BLaER1 (cell line): ENCODE measurements around the gene TRAPPC2L.

Experiments
- H3K27ac ChIP-seq: shearing (Covaris generic); formaldehyde crosslinking; 2 replicates; pipeline ENCODE4 v1.8.1; 2022
- H3K27me3 ChIP-seq: shearing (Covaris generic); formaldehyde crosslinking; 2 replicates; pipeline ENCODE4 v1.8.1; 2022
- H3K36me3 ChIP-seq: shearing (Covaris generic); formaldehyde crosslinking; 2 replicates; pipeline ENCODE4 v1.8.1; 2022
- H3K4me1 ChIP-seq: shearing (Covaris generic); formaldehyde crosslinking; 2 replicates; pipeline ENCODE4 v1.8.1; 2022
- H3K4me2 ChIP-seq: shearing (Covaris generic); formaldehyde crosslinking; 2 replicates; pipeline ENCODE4 v1.8.1; 2022
- H3K4me3 ChIP-seq: shearing (Covaris generic); formaldehyde crosslinking; 2 replicates; pipeline ENCODE4 v1.8.1; 2022
- H3K9ac ChIP-seq: shearing (Covaris generic); formaldehyde crosslinking; 2 replicates; pipeline ENCODE4 v1.8.1; 2022
- H3K9me3 ChIP-seq: shearing (Covaris generic); formaldehyde crosslinking; 2 replicates; pipeline ENCODE4 v1.8.1; 2022
- H4K20me1 ChIP-seq: shearing (Covaris generic); formaldehyde crosslinking; 2 replicates; pipeline ENCODE4 v1.8.1; 2022
- Cebpa-rat ChIP-seq: shearing (Covaris generic); IDR thresholded peaks from 2 replicates; pipeline ENCODE4 v1.8.1; 2022

TRAPPC2L gene

DNA sequence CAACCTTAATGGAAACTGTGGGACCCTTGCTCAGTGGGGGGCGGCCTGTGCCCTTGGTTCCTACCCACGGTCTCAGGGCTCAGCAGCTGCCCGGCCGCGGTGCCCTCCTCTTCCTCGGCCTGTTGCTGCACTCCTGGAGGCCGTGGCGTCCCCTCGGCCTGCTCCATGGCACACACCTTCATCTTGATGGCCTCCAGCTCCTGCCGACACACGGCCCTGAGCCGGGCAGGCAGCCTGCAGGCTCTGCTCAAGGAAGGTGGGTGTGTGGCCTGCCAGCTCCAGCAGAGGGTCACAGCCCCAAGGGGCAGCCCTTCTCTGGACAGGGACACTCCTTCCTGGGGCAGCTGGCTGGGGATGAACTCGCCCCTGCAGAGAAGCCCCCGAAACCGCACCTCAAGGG, 8.8 kb downstream of the TRAPPC2L start:
- Histone ChIP-seq H3K4me1 (peaks cover 74% of the 10 kb centered on the region), H3K4me3 (no peak overlapping the region), H3K9ac (no peak overlapping the region), H3K36me3 (peaks cover 29% of the 10 kb centered on the region), H3K4me2 (peak overlapping the region; percentile 65), H3K27ac (no peak overlapping the region), H3K27me3 (peaks cover 23% of the 10 kb centered on the region), H3K9me3 (no peaks in the 10 kb centered on the region), H4K20me1 (peaks cover 29% of the 10 kb centered on the region)
- TF ChIP-seq Cebpa-rat: no peak

- H3K27me3 ChIP-seq: peaks cover 29% of the 10 kb centered on the region
These were observed 9.4 kb downstream of the TRAPPC2L start, which contains the start of gene PABPN1L for GRCh38 chr16:88866151-88866920. TSS of gene PABPN1L (minus strand) at chr16:88866660. CDS start at chr16:88866606, 54 bp downstream.

GRCh38 chr16:88867581-88868246, 10.8 kb downstream of the TRAPPC2L start:
- no peaks in the 10 kb centered on the region for H3K9me3 ChIP-seq
- peaks cover 35% of the 10 kb centered on the region for H4K20me1 ChIP-seq
- no peak overlapping the region for H3K27ac ChIP-seq
- peak overlapping the region; percentile 65; the same call in 1 of the 2 replicates for H3K4me2 ChIP-seq
- H3K9ac ChIP-seq: no peak overlapping the region
- peaks cover 9% of the 10 kb centered on the region; the same call in 1 of the 2 replicates for H3K36me3 ChIP-seq
- TF ChIP-seq Cebpa-rat: no peak
- H3K4me1 ChIP-seq: peaks cover 75% of the 10 kb centered on the region
- no peak overlapping the region for H3K4me3 ChIP-seq
- peaks cover 35% of the 10 kb centered on the region for H3K27me3 ChIP-seq

More at GRCh38 chr16:88866151-88866920, 9.4 kb downstream of the TRAPPC2L start, which contains the start of gene PABPN1L:
- Histone ChIP-seq H3K4me2 (peak within 1 kb of the TSS; percentile 65), H3K36me3 (peaks cover 23% of the 10 kb centered on the region), H3K4me1 (peaks cover 74% of the 10 kb centered on the region), H4K20me1 (peaks cover 29% of the 10 kb centered on the region), H3K9me3 (no peaks in the 10 kb centered on the region), H3K4me3 (no peak within 1 kb of the TSS), H3K9ac (no peak within 1 kb of the TSS), H3K27ac (no peak within 1 kb of the TSS)
- TF ChIP-seq Cebpa-rat: no peak

- Histone ChIP-seq H3K9ac (no peak overlapping the region), H3K4me3 (no peak overlapping the region), H4K20me1 (peaks cover 49% of the 10 kb centered on the region), H3K36me3 (peaks cover 5% of the 10 kb centered on the region; the same call in 1 of the 2 replicates), H3K4me1 (peaks cover 63% of the 10 kb centered on the region), H3K4me2 (no peak overlapping the region), H3K27me3 (peaks cover 35% of the 10 kb centered on the region), H3K9me3 (no peaks in the 10 kb centered on the region), H3K27ac (no peak overlapping the region)
- TF ChIP-seq Cebpa-rat: no peak
These were observed 12.2 kb downstream of the TRAPPC2L start for GRCh38 chr16:88868974-88869672.

DNA sequence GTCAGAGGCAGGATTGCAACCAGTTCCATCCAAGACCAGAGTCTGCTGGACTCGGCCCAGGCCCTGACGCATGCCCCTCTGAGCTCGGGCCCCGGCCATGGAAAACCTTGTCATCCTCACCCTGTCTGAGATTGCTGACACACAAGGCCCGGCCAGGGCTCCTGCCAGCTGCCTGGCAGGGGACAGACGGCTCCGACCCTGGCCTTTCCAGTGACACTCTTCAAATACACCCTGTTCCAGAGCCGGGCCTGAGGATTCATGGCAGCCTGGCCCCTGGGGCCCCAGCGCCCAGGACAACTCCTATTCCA, 12.7 kb downstream of the TRAPPC2L start:
- peaks cover 54% of the 10 kb centered on the region for H4K20me1 ChIP-seq
- peaks cover 10% of the 10 kb centered on the region; the same call in 1 of the 2 replicates for H3K36me3 ChIP-seq
- H3K4me2 ChIP-seq: no peak overlapping the region
- H3K27ac ChIP-seq: no peak overlapping the region
- TF ChIP-seq Cebpa-rat: no peak
- H3K27me3 ChIP-seq: peaks cover 35% of the 10 kb centered on the region
- H3K9ac ChIP-seq: no peak overlapping the region
- peaks cover 58% of the 10 kb centered on the region for H3K4me1 ChIP-seq
- no peak overlapping the region for H3K4me3 ChIP-seq
- H3K9me3 ChIP-seq: no peaks in the 10 kb centered on the region

DNA sequence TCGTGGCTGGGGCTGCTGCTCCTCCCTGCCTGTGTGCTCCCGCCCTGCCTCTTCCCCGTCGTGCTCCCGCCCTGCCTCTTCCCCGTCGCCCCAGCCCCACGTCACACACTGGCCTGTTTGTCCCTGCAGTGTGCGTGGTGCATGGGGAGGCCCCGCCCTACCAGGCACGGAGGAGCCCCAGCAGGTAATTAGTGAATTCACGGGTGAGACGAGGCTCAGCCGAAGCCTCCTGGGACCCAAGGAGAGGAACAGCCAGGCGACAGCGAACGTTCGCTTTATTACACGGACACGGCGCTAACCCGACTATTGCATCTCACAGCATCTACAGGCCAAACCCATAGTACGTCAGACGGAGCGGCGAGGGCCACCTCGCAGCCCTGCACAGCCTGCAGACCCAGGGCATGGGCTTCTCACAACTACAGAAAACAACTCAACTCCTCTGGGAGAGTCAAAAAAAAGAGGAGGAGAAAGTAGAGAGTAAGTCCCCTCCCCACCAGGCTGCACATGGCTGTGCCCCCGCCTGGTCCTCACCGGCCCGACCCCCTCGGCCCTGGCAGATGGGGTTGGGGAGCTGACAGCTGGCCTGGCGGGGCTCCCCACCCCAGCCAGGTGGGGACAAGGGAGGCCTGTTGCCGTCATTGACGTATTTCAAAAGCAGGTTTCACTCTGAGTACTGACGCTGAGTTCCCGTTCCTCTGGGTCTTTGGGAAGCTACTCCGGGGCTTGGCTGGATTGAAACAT, 13.9 kb downstream of the TRAPPC2L start:
- peaks cover 20% of the 10 kb centered on the region for H3K36me3 ChIP-seq
- H3K27ac ChIP-seq: no peak overlapping the region
- H3K27me3 ChIP-seq: peaks cover 35% of the 10 kb centered on the region
- H3K4me2 ChIP-seq: peak overlapping the region; percentile 77
- no peaks in the 10 kb centered on the region for H3K9me3 ChIP-seq
- H3K9ac ChIP-seq: no peak overlapping the region
- TF ChIP-seq Cebpa-rat: no peak
- H3K4me3 ChIP-seq: 0 out of 2 replicates have a peak overlapping the region, but pooled peaks have one; percentile 18
- H3K4me1 ChIP-seq: peaks cover 55% of the 10 kb centered on the region
- peaks cover 65% of the 10 kb centered on the region for H4K20me1 ChIP-seq

- no peak for TF ChIP-seq Cebpa-rat
- Histone ChIP-seq H3K4me3 (0 out of 2 replicates have a peak overlapping the region, but pooled peaks have one; percentile 18), H3K4me1 (peaks cover 50% of the 10 kb centered on the region), H3K9me3 (no peaks in the 10 kb centered on the region), H3K27me3 (peaks cover 35% of the 10 kb centered on the region), H3K36me3 (peaks cover 25% of the 10 kb centered on the region), H3K27ac (no peak overlapping the region), H3K9ac (no peak overlapping the region), H3K4me2 (peak overlapping the region; percentile 77), H4K20me1 (peaks cover 69% of the 10 kb centered on the region)
These were observed 14.4 kb downstream of the TRAPPC2L start for GRCh38 chr16:88871349-88871702.

DNA sequence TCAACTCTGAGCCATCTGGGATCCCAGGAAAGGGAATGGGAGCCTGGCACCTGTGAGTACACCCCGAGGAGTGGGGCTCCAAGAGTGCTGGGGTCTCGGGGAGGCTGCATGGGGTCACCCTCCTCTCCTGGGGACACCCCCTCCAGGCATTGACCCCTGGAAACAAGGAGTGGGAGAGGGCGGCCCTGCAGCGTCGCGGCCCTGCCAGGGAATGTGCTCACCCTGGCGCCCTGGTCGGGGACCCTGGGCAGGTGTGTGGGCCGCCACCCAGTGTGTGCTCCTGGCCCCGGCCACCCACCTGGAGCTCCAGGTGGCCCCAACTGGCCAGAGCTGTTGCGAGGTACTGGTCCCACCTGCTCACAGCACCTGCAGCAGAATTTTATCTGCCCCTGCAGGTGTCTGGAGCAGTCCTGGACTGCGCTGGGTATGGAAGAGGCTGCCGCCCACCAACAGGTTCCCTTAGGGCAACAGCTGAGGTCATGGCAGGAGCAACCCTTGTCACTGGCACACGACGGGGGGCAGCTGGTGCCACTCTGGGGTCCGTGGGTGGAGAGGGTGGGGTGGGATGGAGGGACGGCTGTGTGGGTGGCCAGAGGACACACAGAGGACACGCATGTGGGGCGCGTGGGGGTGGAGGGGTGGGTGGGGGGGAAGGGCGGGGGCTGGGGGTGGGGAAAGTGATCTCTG, 14.9 kb downstream of the TRAPPC2L start:
- peaks cover 35% of the 10 kb centered on the region for H3K27me3 ChIP-seq
- peaks cover 44% of the 10 kb centered on the region for H3K4me1 ChIP-seq
- H3K4me2 ChIP-seq: peak overlapping the region; percentile 77
- no peak overlapping the region for H3K9ac ChIP-seq
- peaks cover 74% of the 10 kb centered on the region for H4K20me1 ChIP-seq
- 0 out of 2 replicates have a peak overlapping the region, but pooled peaks have one; percentile 18 for H3K4me3 ChIP-seq
- no peak for TF ChIP-seq Cebpa-rat
- no peak overlapping the region for H3K27ac ChIP-seq
- H3K36me3 ChIP-seq: peaks cover 31% of the 10 kb centered on the region
- no peaks in the 10 kb centered on the region for H3K9me3 ChIP-seq
